PC-9 (cell line): ENCODE measurements around the gene MED27. TPM values are rescaled to one million over a fixed set of nuclear protein-coding genes. Genes with fewer than 3 reads are reported as not detected.

Source experiments
- BruUV-seq: library from RNA; stranded (reverse); fragments of 400-500 nt; replicated peaks from 2 replicates; lab custom pipeline; 2021; lab: Mats Ljungman, UMichigan
- CTCF ChIA-PET: fragments of 300-600 bp; sonication (Branson Sonifier 250); formaldehyde crosslinking; loops from one replicate; lab custom pipeline; 2022; ENCODE audit warnings: antibody characterized with exemption; lab: Charles Lee
- POLR2A ChIA-PET: fragments of 300-600 bp; sonication (Branson Sonifier 250); formaldehyde crosslinking; loops from one replicate; lab custom pipeline; 2022; ENCODE audit warnings: antibody characterized with exemption; ENCODE audit not compliant: unreplicated experiment; lab: Charles Lee
- DNase-seq, 2 experiments: peaks; one replicate each; pipeline versions ENCODE4 v3.0.0 to v3.0.0-alpha.2; 2015 to 2022; ENCODE audit warnings: mixed read lengths in 1 of 2
- H2AFZ ChIP-seq: fragments of 200-600 bp; sonication (generic); 2 replicates; pipeline ENCODE4 v1.8.1; 2017; ENCODE audit warnings: antibody characterized with exemption
- H3F3A ChIP-seq: fragments of 200-600 bp; sonication (generic); 2 replicates; pipeline ENCODE4 v1.8.1; 2017; ENCODE audit warnings: antibody characterized with exemption, mild to moderate bottlenecking, low read depth; ENCODE audit not compliant: insufficient read depth
- H3K27ac ChIP-seq: fragments of 200-600 bp; sonication (generic); 2 replicates; pipeline ENCODE4 v1.6.1; 2016; ENCODE audit warnings: mixed run types
- H3K27me3 ChIP-seq: fragments of 200-600 bp; sonication (generic); 2 replicates; pipeline ENCODE4 v1.6.1; 2016; ENCODE audit warnings: low read depth, mixed run types; ENCODE audit not compliant: insufficient read depth
- H3K36me3 ChIP-seq: fragments of 200-600 bp; sonication (generic); 2 replicates; pipeline ENCODE4 v1.6.1; 2016; ENCODE audit warnings: low read depth, mixed run types
- H3K4me1 ChIP-seq: fragments of 200-600 bp; sonication (generic); replicated peaks from 2 replicates; pipeline ENCODE4 v1.6.1; 2016; ENCODE audit warnings: mixed run types; ENCODE audit not compliant: insufficient read depth
- H3K4me2 ChIP-seq: fragments of 200-600 bp; sonication (generic); 2 replicates; pipeline ENCODE4 v1.6.1; 2017; ENCODE audit warnings: mixed run types
- H3K4me3 ChIP-seq: fragments of 200-600 bp; sonication (generic); 2 replicates; pipeline ENCODE4 v1.6.1; 2016; ENCODE audit warnings: mixed run types
- H3K79me2 ChIP-seq: fragments of 200-600 bp; sonication (generic); 2 replicates; pipeline ENCODE4 v1.6.1; 2017; ENCODE audit warnings: low read depth, mixed run types
- H3K9me2 ChIP-seq: fragments of 200-600 bp; sonication (generic); 2 replicates; pipeline ENCODE4 v1.8.1; 2017; ENCODE audit warnings: mild to moderate bottlenecking; ENCODE audit not compliant: insufficient read depth
- H3K9me3 ChIP-seq: fragments of 200-600 bp; sonication (generic); 2 replicates; pipeline ENCODE4 v1.8.1; 2016; ENCODE audit warnings: low read depth; ENCODE audit not compliant: insufficient read depth
- H4K20me1 ChIP-seq: fragments of 200-600 bp; sonication (generic); 2 replicates; pipeline ENCODE4 v1.8.1; 2017; ENCODE audit not compliant: insufficient read depth
- EZH2 ChIP-seq: fragments of 200-600 bp; sonication (generic); IDR thresholded peaks from 2 replicates; pipeline ENCODE4 v1.8.0; 2017; ENCODE audit warnings: antibody characterized with exemption, low read depth
- intact Hi-C: fragments of 100-400 bp; cut with micrococcal nuclease; formaldehyde crosslinking; loops from one replicate; pipeline ENCODE4 v1.10.0; 2022; ENCODE audit not compliant: unreplicated experiment
- total RNA-seq: library from RNA; stranded (reverse); gene quantifications from 2 replicates; pipeline ENCODE4 v1.2.3, GENCODE V29; 2021
- TF ChIP-seq, protein P1 (sequence below): fragments of 200-600 bp; sonication (generic); conservative IDR thresholded peaks from 2 replicates; pipeline ENCODE4 v1.6.1; 2017; ENCODE audit warnings: mixed run types, antibody characterized with exemption, mild to moderate bottlenecking, moderate library complexity

Gene MED27
- total RNA-seq, 1 experiment from 2014 or later, result 31.2 TPM

DNA sequence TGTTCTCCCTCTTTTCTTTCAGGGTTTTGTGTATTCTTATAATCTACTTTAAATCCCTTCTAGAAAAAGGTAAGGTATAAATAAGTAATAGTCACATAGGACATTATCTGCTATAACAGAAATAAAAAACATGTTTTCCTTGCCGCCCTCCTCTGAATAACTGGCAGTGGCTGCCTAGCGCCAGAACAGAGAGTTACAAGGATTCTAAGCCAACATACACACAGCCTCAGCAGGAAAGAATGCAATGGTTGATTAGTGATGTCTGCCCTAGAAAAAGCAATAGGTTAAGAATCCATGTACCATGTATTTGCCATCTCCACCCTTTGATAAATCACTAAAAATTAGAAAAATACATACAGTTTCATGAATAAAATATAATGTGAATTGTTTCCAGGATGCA, 4.9 kb downstream of the MED27 start:
- H3F3A ChIP-seq, result no peaks in the 10 kb centered on the region
- H3K36me3 ChIP-seq, result 0 out of 2 replicates have a peak, but pooled peaks cover 16% of the 10 kb centered on the region
- DNase-seq, result no peak
- peaks cover 34% of the 10 kb centered on the region for H3K79me2 ChIP-seq
- no peaks in the 10 kb centered on the region for H3K9me3 ChIP-seq
- no TSS peak for BruUV-seq
- H3K4me1 ChIP-seq, result peaks cover 11% of the 10 kb centered on the region; the same call in 1 of the 2 replicates
- POLR2A ChIA-PET, result no interaction called here
- TF ChIP-seq, protein P1, sequence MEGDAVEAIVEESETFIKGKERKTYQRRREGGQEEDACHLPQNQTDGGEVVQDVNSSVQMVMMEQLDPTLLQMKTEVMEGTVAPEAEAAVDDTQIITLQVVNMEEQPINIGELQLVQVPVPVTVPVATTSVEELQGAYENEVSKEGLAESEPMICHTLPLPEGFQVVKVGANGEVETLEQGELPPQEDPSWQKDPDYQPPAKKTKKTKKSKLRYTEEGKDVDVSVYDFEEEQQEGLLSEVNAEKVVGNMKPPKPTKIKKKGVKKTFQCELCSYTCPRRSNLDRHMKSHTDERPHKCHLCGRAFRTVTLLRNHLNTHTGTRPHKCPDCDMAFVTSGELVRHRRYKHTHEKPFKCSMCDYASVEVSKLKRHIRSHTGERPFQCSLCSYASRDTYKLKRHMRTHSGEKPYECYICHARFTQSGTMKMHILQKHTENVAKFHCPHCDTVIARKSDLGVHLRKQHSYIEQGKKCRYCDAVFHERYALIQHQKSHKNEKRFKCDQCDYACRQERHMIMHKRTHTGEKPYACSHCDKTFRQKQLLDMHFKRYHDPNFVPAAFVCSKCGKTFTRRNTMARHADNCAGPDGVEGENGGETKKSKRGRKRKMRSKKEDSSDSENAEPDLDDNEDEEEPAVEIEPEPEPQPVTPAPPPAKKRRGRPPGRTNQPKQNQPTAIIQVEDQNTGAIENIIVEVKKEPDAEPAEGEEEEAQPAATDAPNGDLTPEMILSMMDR, result no peak
- TF ChIP-seq EZH2, result no peak
- CTCF ChIA-PET, result no interaction called here
- no peak overlapping the region for H2AFZ ChIP-seq
- H3K27ac ChIP-seq, result no peak overlapping the region
- H3K4me2 ChIP-seq, result no peak overlapping the region
- H3K9me2 ChIP-seq, result no peaks in the 10 kb centered on the region
- intact Hi-C loops, result loop anchor here (10.0 kb wide), 1 partner anchor 100 kb away; no protein-coding TSS in a partner anchor
- no peak overlapping the region for H3K4me3 ChIP-seq
- H3K27me3 ChIP-seq, result no peaks in the 10 kb centered on the region
- H4K20me1 ChIP-seq, result peaks cover 20% of the 10 kb centered on the region; the same call in 1 of the 2 replicates

DNA sequence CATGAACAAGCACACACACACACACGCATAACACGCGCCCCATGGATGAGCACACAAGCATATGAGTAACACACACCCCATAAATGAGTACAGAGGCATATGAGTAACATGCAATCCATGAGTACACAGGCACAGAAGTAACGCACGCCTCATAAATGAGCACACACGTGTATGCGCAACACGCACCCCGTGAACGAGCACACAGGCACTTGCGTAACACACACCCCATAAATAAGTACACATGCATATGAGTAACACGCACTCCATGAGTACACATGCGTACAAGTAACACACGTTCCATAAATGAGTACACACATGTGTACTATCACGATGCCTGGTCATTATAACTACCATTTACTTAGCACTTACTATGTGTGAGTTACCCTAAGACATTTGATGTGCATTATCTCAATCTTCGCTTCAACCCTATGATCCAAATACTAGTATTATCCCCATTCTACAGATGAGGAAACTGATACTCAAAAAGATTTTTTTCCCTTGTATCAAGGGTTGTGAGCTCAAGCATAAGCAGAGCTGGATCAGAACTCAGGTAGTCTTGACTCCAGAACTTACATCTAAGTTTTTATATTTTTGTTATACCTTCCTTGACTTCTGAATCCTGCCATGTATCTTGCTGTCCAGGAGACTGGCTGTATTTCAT, 7.7 kb downstream of the MED27 start:
- no peaks in the 10 kb centered on the region for H3K9me3 ChIP-seq
- intact Hi-C loops, result loop anchor here (10.0 kb wide), 1 partner anchor 97 kb away; no protein-coding TSS in a partner anchor
- H3K4me2 ChIP-seq, result no peak overlapping the region
- no peak for TF ChIP-seq EZH2
- TF ChIP-seq, protein P1, result no peak
- no TSS peak for BruUV-seq
- no peak overlapping the region for H3K27ac ChIP-seq
- H4K20me1 ChIP-seq, result peaks cover 33% of the 10 kb centered on the region; the same call in 1 of the 2 replicates
- 0 out of 2 replicates have a peak, but pooled peaks cover 16% of the 10 kb centered on the region for H3K36me3 ChIP-seq
- H3K27me3 ChIP-seq, result no peaks in the 10 kb centered on the region
- H3K9me2 ChIP-seq, result no peaks in the 10 kb centered on the region
- H3K4me1 ChIP-seq, result no peaks in the 10 kb centered on the region
- CTCF ChIA-PET, result no interaction called here
- H3K79me2 ChIP-seq, result peaks cover 19% of the 10 kb centered on the region
- no peaks in the 10 kb centered on the region for H3F3A ChIP-seq
- no peak for DNase-seq
- POLR2A ChIA-PET, result no interaction called here
- H2AFZ ChIP-seq, result no peak overlapping the region
- H3K4me3 ChIP-seq, result no peak overlapping the region

DNA sequence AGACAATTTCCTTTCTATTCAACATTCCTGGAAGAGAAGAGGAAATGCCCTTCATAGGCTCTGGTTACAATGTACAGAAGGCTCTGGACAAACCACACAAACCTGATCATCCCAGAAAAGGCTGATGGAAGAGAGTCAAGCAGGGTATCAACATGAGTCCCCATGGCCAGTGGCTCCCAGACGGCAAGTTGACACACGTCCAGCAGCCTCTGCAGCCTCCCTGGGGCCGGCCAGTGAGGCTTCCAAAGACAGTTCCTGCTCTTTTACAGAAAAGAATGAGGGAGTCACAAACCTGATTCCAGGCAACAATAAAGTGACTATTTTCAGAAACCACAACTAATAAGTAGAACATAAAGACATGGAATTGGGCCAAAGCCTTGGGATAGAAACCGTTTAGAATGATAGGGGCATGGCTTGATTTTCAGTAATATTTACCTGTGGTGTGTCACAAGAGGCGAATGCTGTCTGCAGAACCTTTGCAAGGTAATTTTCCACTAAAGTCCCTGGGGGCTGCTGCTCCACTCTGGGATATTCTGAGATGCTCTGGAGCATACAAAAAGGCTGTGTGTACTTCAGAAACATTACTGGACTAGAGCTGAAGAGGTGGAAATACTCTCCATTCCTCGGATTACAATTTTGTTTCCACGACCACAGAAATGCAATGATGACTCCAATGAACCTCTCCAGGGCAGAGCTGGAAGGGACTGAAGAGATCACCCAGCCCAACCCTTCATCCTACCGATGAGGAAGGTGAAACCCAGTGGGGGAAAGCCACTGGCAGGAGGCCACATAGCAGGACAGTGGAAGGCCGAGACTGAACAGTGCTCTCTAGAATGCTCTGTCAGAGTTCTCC, 10.4 kb downstream of the MED27 start:
- BruUV-seq, result no TSS peak
- ChIA-PET POLR2A (interaction anchor here (0.6 kb wide), 1 partner anchor 34 kb away, joined by 5 read pairs; no protein-coding TSS in a partner anchor), CTCF (no interaction called here)
- no peak overlapping the region for H3K4me3 ChIP-seq
- H3K9me3 ChIP-seq, result no peaks in the 10 kb centered on the region
- H3K27ac ChIP-seq, result no peak overlapping the region
- no peaks in the 10 kb centered on the region for H3K4me1 ChIP-seq
- no peak overlapping the region for H2AFZ ChIP-seq
- no peak overlapping the region for H3K4me2 ChIP-seq
- no peaks in the 10 kb centered on the region for H3F3A ChIP-seq
- H3K9me2 ChIP-seq, result no peaks in the 10 kb centered on the region
- no peak for DNase-seq
- H4K20me1 ChIP-seq, result peaks cover 33% of the 10 kb centered on the region
- H3K27me3 ChIP-seq, result no peaks in the 10 kb centered on the region
- H3K36me3 ChIP-seq, result 0 out of 2 replicates have a peak, but pooled peaks cover 6% of the 10 kb centered on the region
- intact Hi-C loops, result no loop called here
- H3K79me2 ChIP-seq, result peaks cover 15% of the 10 kb centered on the region; the same call in 1 of the 2 replicates
- no peak for TF ChIP-seq EZH2
- TF ChIP-seq, protein P1, result no peak
